Central memory CD8-positive, alpha-beta T cell (primary cell): Measurements from ENCODE around the gene PTPRK.
A peak's percentile ranks its signal among the peaks of the same experiment; 100 is the strongest.
"Not testable (repeated sequence)": the region's sequence is repeated elsewhere in the genome, so short reads cannot be mapped to it uniquely, and the experiment has no call there.

Experiments used
- ATAC-seq: fragments of 150-1000 bp; cut with Tn5 transposase; replicated peaks from 2 replicates; pipeline ENCODE4 v1.10.0; 2022; ENCODE audit warnings: mild to moderate bottlenecking, moderate FRiP score, moderate number of reproducible peaks; ENCODE audit not compliant: poor library complexity, severe bottlenecking; ENCODE audit errors: extremely low read depth
- DNase-seq, 2 donors: peaks; one replicate each; pipeline ENCODE4 v3.0.0; 2021; ENCODE audit warnings: low spot score in 2 of 2
- H3K27ac Mint-ChIP-seq: one replicate; pipeline ENCODE4 v1.8.0; 2022; ENCODE audit warnings: low read depth, mild to moderate bottlenecking, moderate library complexity, mixed read lengths
- H3K27me3 Mint-ChIP-seq: one replicate; pipeline ENCODE4 v1.8.0; 2022; ENCODE audit warnings: mixed read lengths
- H3K36me3 Mint-ChIP-seq: one replicate; pipeline ENCODE4 v1.8.0; 2022; ENCODE audit warnings: mild to moderate bottlenecking, moderate library complexity, mixed read lengths; ENCODE audit not compliant: insufficient read depth
- H3K4me1 Mint-ChIP-seq: one replicate; pipeline ENCODE4 v1.8.0; 2022; ENCODE audit warnings: mixed read lengths
- H3K4me3 Mint-ChIP-seq: one replicate; pipeline ENCODE4 v1.8.0; 2022; ENCODE audit warnings: mild to moderate bottlenecking, moderate library complexity, mixed read lengths
- H3K9me3 Mint-ChIP-seq: one replicate; pipeline ENCODE4 v1.8.0; 2022; ENCODE audit warnings: mixed read lengths

The PTPRK gene

DNA sequence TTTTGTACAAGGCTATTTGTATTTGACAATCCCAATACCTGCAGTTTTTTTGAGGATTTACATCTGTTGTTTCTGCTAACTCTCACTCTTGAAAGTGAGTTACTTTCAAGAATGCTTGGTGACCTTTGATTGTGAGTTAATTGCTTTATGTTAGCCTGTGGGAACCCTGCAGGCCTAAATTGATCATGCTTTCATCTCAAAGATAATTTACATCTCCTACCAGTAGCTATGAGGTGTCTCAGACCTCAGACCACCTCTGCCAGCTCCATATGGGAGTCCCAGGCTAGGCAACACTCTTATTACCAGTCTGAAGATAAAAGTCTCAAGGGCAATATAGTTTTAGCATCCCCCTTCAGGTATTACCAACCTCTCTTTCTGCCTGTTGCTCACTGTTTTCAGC lies 503.1 kb downstream of the PTPRK start:
- Mint-ChIP-seq H3K9me3 (no peaks in the 10 kb centered on the region), H3K36me3 (peaks cover 2% of the 10 kb centered on the region), H3K4me3 (no peak overlapping the region), H3K4me1 (peaks cover 9% of the 10 kb centered on the region), H3K27ac (no peak overlapping the region), H3K27me3 (no peaks in the 10 kb centered on the region)
- ATAC-seq = no peak
- DNase-seq = no peak

DNA sequence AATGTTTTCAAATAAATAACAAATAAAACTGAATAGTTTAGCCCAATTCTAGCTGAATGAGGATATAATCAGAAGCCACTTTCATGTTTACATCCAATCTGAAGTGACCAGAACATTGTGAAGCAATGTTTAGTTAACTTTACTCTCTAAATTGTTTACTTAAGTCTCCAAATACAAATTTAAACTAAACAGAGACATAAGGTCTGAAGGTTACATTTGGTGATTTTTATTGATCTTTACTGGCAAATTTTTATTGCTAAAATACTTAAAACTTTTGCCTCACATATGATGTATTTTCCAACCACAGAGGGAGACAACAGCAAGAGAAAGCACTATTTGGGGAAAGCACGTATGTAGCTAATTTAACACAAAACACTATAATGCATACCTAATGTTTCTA lies 512.7 kb downstream of the PTPRK start:
- H3K27ac Mint-ChIP-seq = no peak overlapping the region
- no peak overlapping the region for H3K4me3 Mint-ChIP-seq
- no peak for DNase-seq
- no peak for ATAC-seq
- no peaks in the 10 kb centered on the region for H3K4me1 Mint-ChIP-seq
- no peaks in the 10 kb centered on the region for H3K9me3 Mint-ChIP-seq
- H3K27me3 Mint-ChIP-seq = no peaks in the 10 kb centered on the region
- H3K36me3 Mint-ChIP-seq = no peaks in the 10 kb centered on the region

GRCh38 chr6:128005009-128005408 lies 515.4 kb downstream of the PTPRK start:
- DNase-seq (no peak), ATAC-seq (no peak)
- Mint-ChIP-seq H3K4me3 (no peak overlapping the region), H3K27me3 (no peaks in the 10 kb centered on the region), H3K36me3 (no peaks in the 10 kb centered on the region), H3K27ac (no peak overlapping the region), H3K4me1 (no peaks in the 10 kb centered on the region), H3K9me3 (no peaks in the 10 kb centered on the region)

- Mint-ChIP-seq H3K9me3 (no peaks in the 10 kb centered on the region), H3K27ac (no peak overlapping the region), H3K27me3 (no peaks in the 10 kb centered on the region), H3K36me3 (no peaks in the 10 kb centered on the region), H3K4me3 (no peak overlapping the region), H3K4me1 (peaks cover 5% of the 10 kb centered on the region)
- no peak for ATAC-seq
- no peak for DNase-seq
Measured at GRCh38 chr6:128000363-128000762, 520.0 kb downstream of the PTPRK start.

- Mint-ChIP-seq H3K27ac (no peak overlapping the region), H3K4me3 (no peak overlapping the region), H3K9me3 (no peaks in the 10 kb centered on the region), H3K27me3 (no peaks in the 10 kb centered on the region), H3K4me1 (peaks cover 5% of the 10 kb centered on the region), H3K36me3 (no peaks in the 10 kb centered on the region)
- DNase-seq (no peak), ATAC-seq (no peak)
Measured at GRCh38 chr6:127998985-127999384, 521.4 kb downstream of the PTPRK start.

GRCh38 chr6:127997496-127998164 lies 522.8 kb downstream of the PTPRK start:
- peak overlapping the region; percentile 60 for H3K27ac Mint-ChIP-seq
- DNase-seq (no peak), ATAC-seq (no peak)
- peak overlapping the region; percentile 31 for H3K4me3 Mint-ChIP-seq
- H3K36me3 Mint-ChIP-seq = no peaks in the 10 kb centered on the region
- no peaks in the 10 kb centered on the region for H3K27me3 Mint-ChIP-seq
- H3K4me1 Mint-ChIP-seq = peaks cover 5% of the 10 kb centered on the region
- H3K9me3 Mint-ChIP-seq = no peaks in the 10 kb centered on the region

DNA sequence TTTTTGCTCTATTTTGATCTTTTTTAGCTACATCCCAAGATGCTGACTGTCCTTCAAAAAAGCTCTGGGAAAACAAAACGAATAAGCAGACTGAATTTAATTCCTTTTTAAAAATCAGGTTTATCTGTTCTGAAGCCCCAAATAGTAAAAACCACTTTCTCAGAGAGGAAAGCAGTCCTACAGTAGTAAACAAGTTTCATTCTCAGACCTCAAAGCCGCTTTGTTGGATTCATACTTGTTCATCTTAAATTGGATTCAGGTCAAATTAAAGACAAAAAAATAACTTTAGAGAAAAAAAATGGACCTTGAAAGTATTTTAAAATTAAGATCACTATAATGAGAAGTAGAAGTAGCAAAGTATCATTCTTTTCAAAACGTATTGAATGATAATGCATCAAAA lies 523.5 kb downstream of the PTPRK start:
- DNase-seq (no peak), ATAC-seq (no peak)
- H3K27ac Mint-ChIP-seq = peak overlapping the region; percentile 53
- H3K36me3 Mint-ChIP-seq = no peaks in the 10 kb centered on the region
- peak overlapping the region; percentile 31 for H3K4me3 Mint-ChIP-seq
- H3K9me3 Mint-ChIP-seq = no peaks in the 10 kb centered on the region
- H3K27me3 Mint-ChIP-seq = no peaks in the 10 kb centered on the region
- peaks cover 10% of the 10 kb centered on the region for H3K4me1 Mint-ChIP-seq

DNA sequence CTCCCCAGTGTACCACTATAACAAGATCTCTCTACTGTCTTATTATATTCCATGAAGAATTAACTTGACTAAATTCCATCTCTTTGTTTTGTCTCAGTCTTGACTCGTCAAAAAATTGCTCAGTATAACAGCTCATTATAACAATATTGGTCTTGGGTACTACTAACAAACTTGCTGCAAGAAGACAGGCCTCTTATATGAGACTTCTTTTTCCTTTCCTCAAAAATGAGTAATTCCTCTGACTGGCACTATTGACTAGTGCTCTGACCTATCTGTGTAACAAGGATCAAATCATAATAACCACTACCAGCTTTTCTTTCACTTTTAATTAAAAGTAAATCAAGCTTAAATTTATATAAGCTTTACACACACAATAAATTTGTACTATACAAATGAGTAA lies 528.3 kb downstream of the PTPRK start:
- ATAC-seq = no peak
- peaks cover 3% of the 10 kb centered on the region for H3K36me3 Mint-ChIP-seq
- H3K27ac Mint-ChIP-seq = peak overlapping the region; percentile 84
- peak overlapping the region; percentile 66 for H3K4me3 Mint-ChIP-seq
- DNase-seq = no peak
- H3K27me3 Mint-ChIP-seq = no peaks in the 10 kb centered on the region
- no peaks in the 10 kb centered on the region for H3K9me3 Mint-ChIP-seq
- peaks cover 14% of the 10 kb centered on the region for H3K4me1 Mint-ChIP-seq

GRCh38 chr6:127990074-127990473 lies 530.3 kb downstream of the PTPRK start:
- H3K4me1 Mint-ChIP-seq = peaks cover 14% of the 10 kb centered on the region
- DNase-seq (no peak), ATAC-seq (no peak)
- H3K36me3 Mint-ChIP-seq = peaks cover 3% of the 10 kb centered on the region
- H3K4me3 Mint-ChIP-seq = peak overlapping the region; percentile 34
- no peaks in the 10 kb centered on the region for H3K9me3 Mint-ChIP-seq
- H3K27me3 Mint-ChIP-seq = no peaks in the 10 kb centered on the region
- H3K27ac Mint-ChIP-seq = peak overlapping the region; percentile 75

- peak overlapping the region; percentile 45 for H3K27ac Mint-ChIP-seq
Measured at GRCh38 chr6:127980996-127981395, 539.4 kb downstream of the PTPRK start.

GRCh38 chr6:127978185-127978584 lies 542.2 kb downstream of the PTPRK start:
- H3K27me3 Mint-ChIP-seq, H3K9me3 Mint-ChIP-seq, DNase-seq, H3K36me3 Mint-ChIP-seq: not testable (repeated sequence)
- H3K4me1 Mint-ChIP-seq = peaks cover 27% of the 10 kb centered on the region
- H3K27ac Mint-ChIP-seq = peak overlapping the region; percentile 77
- ATAC-seq = peak; percentile 55
- H3K4me3 Mint-ChIP-seq = peak overlapping the region; percentile 62

More at GRCh38 chr6:127980996-127981395, 539.4 kb downstream of the PTPRK start:
- ATAC-seq (no peak), DNase-seq (no peak)
- Mint-ChIP-seq H3K4me1 (peaks cover 14% of the 10 kb centered on the region), H3K9me3 (no peaks in the 10 kb centered on the region), H3K4me3 (peak overlapping the region; percentile 31), H3K27me3 (no peaks in the 10 kb centered on the region), H3K36me3 (peaks cover 8% of the 10 kb centered on the region)

DNA sequence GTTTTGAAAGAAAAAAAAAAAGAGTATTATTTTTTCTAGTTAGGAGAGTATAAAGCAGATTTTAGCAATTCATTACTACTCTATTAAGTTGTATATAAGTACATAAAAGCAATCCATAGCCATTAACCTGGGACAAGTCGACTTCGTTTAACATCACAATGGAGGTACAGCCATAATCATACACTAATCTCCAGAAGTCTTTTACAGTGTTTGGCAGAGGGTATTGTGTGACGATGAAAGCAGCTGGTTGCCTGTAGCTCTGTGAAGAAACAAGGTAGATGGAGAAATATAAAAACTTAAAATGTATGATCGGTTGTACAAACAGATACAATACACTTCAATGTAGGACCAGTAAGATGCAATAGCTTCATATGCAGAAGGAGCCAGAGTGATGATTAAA lies 543.6 kb downstream of the PTPRK start:
- Mint-ChIP-seq H3K9me3 (no peaks in the 10 kb centered on the region), H3K36me3 (peaks cover 7% of the 10 kb centered on the region), H3K27ac (no peak overlapping the region), H3K27me3 (no peaks in the 10 kb centered on the region), H3K4me3 (peak overlapping the region; percentile 19), H3K4me1 (peaks cover 41% of the 10 kb centered on the region)
- ATAC-seq (no peak), DNase-seq (no peak)

DNA sequence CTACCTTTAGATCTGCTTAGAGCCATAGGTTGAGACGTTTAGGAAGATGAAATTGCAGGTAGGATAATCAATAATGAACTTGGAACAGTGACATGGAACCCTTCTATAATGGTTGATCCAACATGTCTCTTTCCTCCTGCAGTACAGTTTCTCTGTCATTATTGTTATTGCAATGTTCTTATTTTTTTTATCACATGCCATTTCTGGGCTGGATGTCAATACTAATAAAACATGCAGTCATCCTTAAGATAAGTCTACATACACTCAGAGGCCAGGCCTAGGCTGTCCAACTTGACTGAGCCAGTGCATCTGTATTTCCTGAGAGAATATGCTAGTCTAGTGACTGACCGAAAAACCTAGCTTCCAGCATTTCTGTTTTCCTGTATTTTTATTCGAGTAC lies 544.3 kb downstream of the PTPRK start:
- Mint-ChIP-seq H3K4me3 (no peak overlapping the region), H3K27me3 (no peaks in the 10 kb centered on the region), H3K36me3 (peaks cover 7% of the 10 kb centered on the region), H3K4me1 (peaks cover 47% of the 10 kb centered on the region), H3K9me3 (no peaks in the 10 kb centered on the region), H3K27ac (no peak overlapping the region)
- DNase-seq (no peak), ATAC-seq (no peak)
